T-helper 2 cell treated with Interferon-gamma antibody and Interleukin-4, amounts not matched to agents 100 ng/mL and 5 ng/mL, for 36 hours (primary cell): ENCODE measurements around the gene CCR5. TPM values are rescaled to one million over a fixed set of nuclear protein-coding genes. Genes with fewer than 3 reads are reported as not detected.
"Not testable (repeated sequence)": the region's sequence is repeated elsewhere in the genome, so short reads cannot be mapped to it uniquely, and the experiment has no call there.

ENCODE experiments used
- intact Hi-C: fragments of 100-400 bp; cut with micrococcal nuclease; formaldehyde crosslinking; loops from one replicate; pipeline ENCODE4 v1.15.1; 2023
- total RNA-seq: library from RNA; stranded (reverse); gene quantifications from 2 replicates; pipeline ENCODE4 v1.2.3, GENCODE V29; 2022

Gene CCR5
- 8.9 TPM in 2 replicates for total RNA-seq

- intact Hi-C loops = loop anchor here (1.0 to 5.0 kb wide), 5 partner anchors 21 to 272 kb away; partner anchors contain the start of gene CCR1
These were observed at the start of gene CCR5 for GRCh38 chr3:46370839-46371518. TSS of gene CCR5 (plus strand) at chr3:46370946. CDS start at chr3:46372903, 1,957 bp downstream.

DNA sequence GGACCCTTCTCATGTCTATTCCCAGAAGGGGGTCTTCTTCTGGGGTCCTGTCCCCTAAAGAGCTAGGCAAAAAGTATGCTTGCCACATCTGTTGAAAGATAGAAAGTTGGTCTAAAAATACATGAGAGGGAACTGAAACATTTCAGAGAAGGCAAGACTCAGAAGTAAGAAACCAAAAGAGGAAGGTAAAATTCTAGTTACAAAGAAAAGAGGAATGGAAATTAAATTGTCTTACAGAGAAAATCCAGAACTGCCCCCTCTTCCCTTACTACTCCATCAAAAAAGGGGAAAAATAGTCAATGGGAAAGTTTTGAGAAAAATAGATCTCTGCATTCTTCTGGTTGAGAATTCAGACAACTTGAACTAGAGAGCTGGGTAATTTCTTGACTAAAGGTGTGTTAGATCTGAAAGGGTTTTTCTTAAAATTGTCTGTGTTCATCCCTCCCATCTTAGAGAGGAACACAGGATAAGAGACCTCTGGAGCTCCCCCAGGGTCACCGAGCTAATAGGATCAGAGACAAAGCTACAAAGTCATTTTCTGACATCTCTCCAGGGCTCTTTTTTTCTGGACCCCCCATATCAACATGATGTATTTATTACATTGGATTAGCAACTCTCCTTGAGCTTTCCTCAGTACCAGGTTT, 49.2 kb upstream of the CCR5 start:
- intact Hi-C loops = no loop called here

- intact Hi-C loops = no loop called here
These were observed 46.7 kb upstream of the CCR5 start for GRCh38 chr3:46324036-46324435.

DNA sequence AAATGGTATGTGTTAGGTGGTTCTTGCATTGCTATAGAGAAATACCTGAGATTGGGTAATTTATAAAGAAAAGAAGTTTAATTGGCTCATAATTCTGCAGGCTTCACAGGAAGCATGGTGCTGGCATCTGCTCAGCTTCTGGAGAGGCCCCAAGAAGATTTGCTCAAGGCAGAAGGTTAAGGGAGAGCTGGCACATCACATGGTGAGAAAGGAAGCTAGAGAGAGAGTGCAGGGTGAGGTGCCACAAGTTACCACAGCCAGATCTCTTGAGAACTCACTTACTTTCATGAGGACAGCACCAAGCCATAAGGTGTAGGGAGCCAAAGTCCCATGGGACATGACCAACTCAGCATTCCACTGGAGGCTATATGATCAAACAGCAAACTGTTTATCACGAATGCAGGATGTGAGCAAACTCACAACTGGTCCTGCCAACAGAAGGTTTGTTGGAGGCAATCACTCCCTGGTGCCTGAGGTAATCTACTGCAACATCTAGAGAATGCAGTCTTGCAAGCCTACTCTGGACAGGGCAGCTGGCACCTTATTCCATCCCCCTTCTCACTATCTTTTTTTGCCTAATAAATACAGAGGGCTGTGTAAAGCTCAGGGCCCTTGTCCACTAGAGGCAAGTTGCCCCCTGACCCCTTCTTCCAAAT, 45.0 kb upstream of the CCR5 start:
- intact Hi-C loops = no loop called here

DNA sequence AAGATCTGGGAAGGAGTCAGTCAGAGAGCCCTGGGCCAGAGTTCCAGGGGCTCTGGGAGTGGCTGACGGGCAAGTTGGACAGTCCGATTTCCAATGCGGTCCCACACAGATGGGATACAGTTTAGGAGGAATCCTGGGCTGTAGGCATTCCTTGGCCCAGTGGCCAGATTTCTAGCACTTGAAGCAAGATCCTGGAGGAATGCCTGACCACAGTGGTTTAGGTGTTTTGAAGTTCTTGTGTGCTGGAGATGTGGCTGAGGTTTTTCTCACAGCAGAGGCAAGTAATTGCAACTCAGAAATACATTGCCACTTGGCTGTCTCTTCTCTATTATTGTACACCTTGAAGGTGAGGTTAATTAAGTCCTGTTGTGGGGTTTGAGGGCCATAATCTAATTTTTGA, 40.1 kb upstream of the CCR5 start:
- intact Hi-C loops = not testable (repeated sequence)

- intact Hi-C loops = no loop called here
These were observed 35.8 kb upstream of the CCR5 start for GRCh38 chr3:46334741-46335478.

DNA sequence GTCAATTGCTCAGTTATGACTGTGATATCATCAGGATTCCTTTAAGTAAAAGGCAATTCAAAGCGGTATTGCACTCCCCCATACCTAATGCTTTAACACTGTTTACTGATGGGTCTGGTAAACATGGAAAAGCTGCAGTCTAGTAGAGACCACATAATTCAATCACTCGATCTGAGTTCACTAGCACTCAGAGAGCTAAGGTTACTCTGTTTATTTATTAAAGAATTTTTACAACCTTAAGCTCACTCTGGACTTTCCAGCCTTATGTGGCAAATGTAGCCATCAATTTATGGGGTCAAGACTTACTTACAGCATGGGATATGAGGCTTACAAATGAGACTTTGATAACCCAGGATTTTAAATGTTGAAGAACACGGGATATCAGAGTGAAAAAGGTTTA, 35.2 kb upstream of the CCR5 start:
- intact Hi-C loops = no loop called here

DNA sequence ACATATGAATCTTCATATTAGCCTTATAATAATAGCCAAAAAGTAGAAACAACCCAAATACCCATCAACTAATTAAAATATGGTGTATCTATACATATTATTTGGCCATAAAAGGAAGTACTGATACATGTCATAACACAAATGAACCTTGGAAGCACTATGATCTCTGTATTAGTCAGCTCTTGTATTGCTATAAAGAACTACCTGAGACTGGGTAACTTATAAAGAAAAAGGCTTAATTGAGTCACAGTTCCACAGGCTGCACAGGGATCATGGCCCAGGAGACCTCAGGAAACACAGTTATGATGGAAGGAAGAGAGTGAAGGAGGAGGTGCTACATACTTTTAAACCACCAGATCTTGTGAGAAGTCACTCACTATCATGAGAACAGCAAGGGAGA, 32.8 kb upstream of the CCR5 start:
- intact Hi-C loops = no loop called here

DNA sequence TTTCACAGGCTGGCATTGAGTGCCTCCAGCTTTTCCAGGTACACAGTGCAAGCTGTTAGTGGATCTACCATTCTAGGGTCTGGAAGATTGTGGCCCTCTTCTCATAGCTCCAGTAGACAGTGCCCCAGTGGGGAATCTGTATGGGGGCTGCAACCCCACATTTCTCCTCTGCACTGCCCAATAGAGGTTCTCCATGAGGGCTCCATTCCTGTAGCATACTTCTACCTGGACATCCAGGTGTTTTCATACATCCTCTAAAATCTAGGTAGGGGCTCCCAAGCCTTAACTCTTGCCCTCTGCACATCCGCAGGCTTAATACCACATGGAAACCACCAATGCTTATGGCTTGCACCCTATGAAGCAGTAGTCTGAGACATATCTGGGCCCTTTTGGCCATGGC, 31.9 kb upstream of the CCR5 start:
- intact Hi-C loops = no loop called here

DNA sequence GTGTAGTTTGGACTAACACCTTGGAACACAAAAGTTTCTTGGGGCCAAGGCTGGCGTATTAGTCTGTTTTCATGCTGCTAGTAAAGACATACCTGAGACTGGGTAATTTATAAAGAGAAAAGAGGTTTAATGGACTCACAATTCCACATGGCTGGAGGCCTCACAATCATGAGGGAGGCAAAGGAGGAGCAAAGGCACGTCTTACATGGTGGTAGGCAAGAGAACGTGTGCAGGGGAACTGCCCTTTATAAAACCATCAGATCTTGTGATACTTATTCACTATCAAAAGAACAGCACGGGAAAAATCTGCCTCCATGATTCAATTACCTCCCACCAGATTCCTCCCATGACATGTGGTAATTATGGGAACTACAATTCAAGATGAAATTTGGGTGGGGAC, 26.3 kb upstream of the CCR5 start:
- intact Hi-C loops = no loop called here

- intact Hi-C loops = loop anchor here (2.0 kb wide), 1 partner anchor 64 kb away; no protein-coding TSS in a partner anchor
These were observed 21.8 kb upstream of the CCR5 start for GRCh38 chr3:46348823-46349482.

- intact Hi-C loops = loop anchor here (1.0 to 2.0 kb wide), 2 partner anchors 21 to 65 kb away; partner anchors contain the start of gene CCR5
These were observed 21.1 kb upstream of the CCR5 start for GRCh38 chr3:46349484-46350261.

- intact Hi-C loops = loop anchor here (1.0 kb wide), 1 partner anchor 20 kb away; the partner anchor contains the start of gene CCR5
These were observed 20.5 kb upstream of the CCR5 start for GRCh38 chr3:46350262-46350565.

DNA sequence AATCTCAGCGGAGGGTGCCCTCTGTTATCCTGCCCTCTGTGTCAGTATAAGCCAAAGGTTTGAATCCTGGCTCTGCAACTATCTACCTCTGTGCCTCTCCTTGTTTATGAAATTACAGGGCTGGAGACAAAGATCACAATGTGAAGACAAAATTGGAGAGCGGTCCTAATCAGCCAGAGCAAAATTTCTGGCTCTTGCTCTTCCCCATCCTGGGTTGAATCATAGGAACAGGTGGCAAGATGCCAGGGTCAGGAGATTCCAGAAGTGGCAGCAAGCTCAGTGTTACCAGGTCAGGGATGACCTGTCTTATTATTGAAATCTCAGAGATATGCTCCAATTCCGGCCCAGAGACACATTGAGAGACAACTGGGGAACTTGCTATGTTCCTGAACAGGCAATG, 19.1 kb upstream of the CCR5 start:
- intact Hi-C loops = no loop called here

DNA sequence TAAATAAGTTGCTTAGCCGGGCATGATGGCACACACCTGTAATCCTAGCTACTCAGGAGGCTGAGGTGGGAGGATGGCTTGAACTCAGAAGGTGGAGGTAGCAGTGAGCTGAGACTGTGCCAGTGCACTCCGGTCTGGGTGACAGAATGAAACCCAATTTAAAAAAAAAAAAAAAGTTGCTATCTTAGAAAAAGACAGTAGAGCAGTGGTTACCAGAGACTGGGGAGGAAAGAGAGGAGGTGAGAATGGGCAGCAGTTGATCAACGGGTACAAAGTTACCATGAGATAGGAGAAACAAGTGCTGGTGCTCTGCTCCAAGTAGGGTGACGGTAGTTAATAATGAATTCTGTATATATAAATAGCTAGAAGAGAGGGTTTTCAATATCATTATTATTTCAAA, 17.7 kb upstream of the CCR5 start:
- intact Hi-C loops = no loop called here

- intact Hi-C loops = no loop called here
These were observed 16.9 kb upstream of the CCR5 start, which contains the start of gene CCR2 for GRCh38 chr3:46353647-46354410. TSS of gene CCR2 (plus strand) at chr3:46354111. CDS start at chr3:46357528, 3,417 bp downstream.

GRCh38 chr3:46354478-46354877, 16.3 kb upstream of the CCR5 start:
- intact Hi-C loops = no loop called here

DNA sequence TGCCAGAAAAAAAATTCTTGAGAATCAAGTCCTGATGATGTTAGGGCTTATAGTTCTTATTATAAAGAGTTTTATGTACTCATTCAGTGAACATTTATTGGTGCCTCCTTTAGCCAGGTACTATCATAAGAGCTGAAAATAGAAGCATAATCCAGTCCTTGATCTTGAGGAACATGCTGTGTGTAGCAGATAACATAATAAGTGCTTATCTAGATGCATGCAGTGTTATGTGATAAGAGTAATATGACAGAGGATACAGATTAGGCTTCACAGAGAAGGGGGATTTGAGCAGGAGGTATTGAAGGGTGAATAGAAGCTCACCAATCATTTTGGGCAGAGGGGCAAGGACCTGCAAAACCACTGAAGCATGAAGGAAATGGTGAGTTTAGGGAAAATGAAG, 15.8 kb upstream of the CCR5 start:
- intact Hi-C loops = no loop called here

- intact Hi-C loops = no loop called here
These were observed 14.5 kb upstream of the CCR5 start for GRCh38 chr3:46356276-46356675.

- intact Hi-C loops = no loop called here
These were observed 13.8 kb upstream of the CCR5 start for GRCh38 chr3:46356909-46357308.
